Measurements from ENCODE around the gene ESRP2. TPM values are rescaled to one million over a fixed set of nuclear protein-coding genes. Genes with fewer than 3 reads are reported as not detected.

ESRP2 gene
- total and polyA plus RNA-seq, 9 of the 15 experiments (the other 6 are each of a cell fraction or from before 2014, with no cell fraction given) = 0.05 to 0.15 (median 0.07) TPM; not detected in 6

- no peak overlapping the region for H3K4me3 ChIP-seq
- intact Hi-C loops (cut with micrococcal nuclease) (no loop called here), in situ Hi-C loops (cut with MboI) (no loop called here)
- no peaks in the 10 kb centered on the region for H3K9me3 ChIP-seq (replicated peaks; ENCODE audit: control insufficient read depth, insufficient read depth, low read depth, low read length)
- ATAC-seq = no peak
- no peaks in the 10 kb centered on the region for H3K9me1 ChIP-seq (ENCODE audit: control insufficient read depth, insufficient read depth, low read length)
- H3K4me1 ChIP-seq (replicated peaks in 1 of 2; ENCODE audit: control insufficient read depth in 2 of 2, insufficient read depth in 2 of 2, low read length in 2 of 2) = peaks cover 0 to 9% of the 10 kb centered on the region in 2 experiments; a peak in 1 of 5 replicates
- DNase-seq (ENCODE audit: extremely low read depth in 1 of 4, low spot score in 3 of 4) = no peak
- no peak for FAIRE-seq
- peaks cover 26% of the 10 kb centered on the region for H3K79me2 ChIP-seq (ENCODE audit: control insufficient read depth, insufficient read depth, low read length)
- peaks cover 58% of the 10 kb centered on the region for H3K36me3 ChIP-seq (ENCODE audit: control insufficient read depth, insufficient read depth, low read length)
- no peak overlapping the region for H2AFZ ChIP-seq (ENCODE audit: low read depth, low read length)
- no TSS peak for BruUV-seq (replicated peaks)
- CTCF ChIA-PET (ENCODE audit: low intra/inter-chr PET ratio) = no interaction called here
- no peak overlapping the region for H3K4me2 ChIP-seq (ENCODE audit: insufficient read depth, low read length)
- H3K27ac ChIP-seq (ENCODE audit: extremely low read depth, low read depth, low read length) = no peak overlapping the region
- WGBS (ENCODE audit: insufficient coverage, low coverage, missing lambda C conversion rate) = 93% methylated on average over 3 of the region's 3 CpGs
- H3K27me3 ChIP-seq (ENCODE audit: control insufficient read depth in 2 of 2, insufficient read depth in 2 of 2, low read length in 2 of 2) = no peaks in the 10 kb centered on the region
- H4K20me1 ChIP-seq (replicated peaks; ENCODE audit: control insufficient read depth, insufficient read depth, low read length) = peaks cover 17% of the 10 kb centered on the region
- no peak overlapping the region for H3K9ac ChIP-seq (ENCODE audit: insufficient read depth in 1 of 2, low read depth in 2 of 2, low read length in 2 of 2)
- POLR2A ChIA-PET = interaction anchor here (1.0 to 1.7 kb wide), 3 partner anchors 12 to 34 kb away, joined by 3 to 7 read pairs (median 4); partner anchors contain the start of genes PRMT7 and SLC7A6OS
- TF ChIP-seq ARID2 (IDR thresholded peaks at IDR 0.05) (no peak), SREBF1 (IDR thresholded peaks at IDR 0.05; ENCODE audit: borderline replicate concordance, low read depth, low read length) (no peak), WHSC1 (IDR thresholded peaks at IDR 0.05; ENCODE audit: low read length) (no peak), THRAP3 (IDR thresholded peaks at IDR 0.05; ENCODE audit: borderline replicate concordance) (no peak), HMGN3 (IDR thresholded peaks at IDR 0.05; ENCODE audit: borderline replicate concordance, extremely low read depth, insufficient read length, low read depth, low read length) (no peak), KAT7 (CRISPR knock-in tag; IDR thresholded peaks at IDR 0.05; ENCODE audit: borderline replicate concordance) (no peak), CBFA2T3 (IDR thresholded peaks at IDR 0.05) (no peak), CTCFL (IDR thresholded peaks at IDR 0.05; ENCODE audit: borderline replicate concordance, insufficient read depth, low read depth, low read length, poor library complexity, severe bottlenecking) (no peak), ARID3B (CRISPR knock-in tag; IDR thresholded peaks at IDR 0.05; ENCODE audit: borderline replicate concordance) (no peak), SMAD4 (CRISPR knock-in tag; conservative IDR thresholded peaks at IDR 0.05) (no peak), E2F3 (CRISPR knock-in tag; IDR thresholded peaks at IDR 0.05) (no peak), STAG1 (CRISPR knock-in tag; IDR thresholded peaks at IDR 0.05; ENCODE audit: borderline replicate concordance) (no peak), BRF1 (IDR thresholded peaks at IDR 0.05; ENCODE audit: borderline replicate concordance, extremely low read depth, insufficient read length) (no peak), TAF15 (IDR thresholded peaks at IDR 0.05; ENCODE audit: low read depth, low read length) (no peak)
- TF ChIP-seq, protein P1, sequence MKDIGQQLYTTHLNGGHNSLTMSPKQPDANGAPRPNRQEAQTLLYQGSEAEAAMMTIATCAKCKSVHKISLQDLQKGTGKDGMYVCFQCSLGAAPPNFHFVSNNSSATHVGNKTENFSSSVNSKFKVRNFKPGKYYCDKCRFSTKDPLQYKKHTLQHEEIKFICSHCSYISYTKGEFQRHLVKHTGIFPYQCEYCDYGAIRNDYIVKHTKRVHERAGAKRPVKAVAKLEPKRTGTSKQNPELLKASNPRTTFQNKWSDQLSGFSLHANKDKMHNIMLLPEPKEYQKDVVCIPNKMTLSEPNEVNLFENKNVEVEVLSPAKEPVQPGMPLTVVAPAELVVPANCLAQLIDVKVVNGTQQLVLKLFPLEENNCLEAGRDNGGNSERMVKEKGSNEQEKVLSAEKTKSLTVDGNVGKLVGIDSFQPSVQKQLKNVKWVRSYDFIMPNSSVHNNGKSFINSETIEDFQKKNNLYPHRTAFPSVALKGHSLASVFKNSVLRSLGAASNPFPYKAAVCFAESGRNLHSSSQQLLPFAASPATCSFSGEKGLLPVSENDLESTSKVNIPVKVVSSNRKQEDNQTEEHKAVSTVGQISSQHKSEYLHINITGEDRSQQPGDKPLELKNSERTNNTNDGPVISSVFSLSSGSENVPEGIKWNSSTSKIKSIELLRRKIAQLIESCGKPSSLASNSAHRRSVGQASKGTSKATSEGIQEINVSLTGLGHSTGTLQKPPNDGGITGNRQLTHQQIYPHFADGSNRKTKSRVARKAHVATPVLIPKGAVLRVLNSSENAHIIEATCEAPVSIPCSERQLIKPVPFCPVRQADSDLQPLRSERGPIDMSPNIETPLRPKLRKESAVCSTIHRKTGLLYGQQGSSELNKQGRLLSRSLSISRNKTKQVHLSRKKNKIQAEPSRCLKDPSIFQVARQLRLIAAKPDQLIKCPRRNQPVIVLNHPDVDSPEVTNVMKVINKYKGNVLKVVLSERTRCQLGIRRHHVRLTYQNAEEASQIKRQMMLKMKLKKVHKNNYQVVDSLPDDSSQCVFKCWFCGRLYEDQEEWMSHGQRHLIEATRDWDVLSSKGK (CRISPR knock-in tag; IDR thresholded peaks at IDR 0.05) = no peak
These were observed 40.3 kb upstream of the ESRP2 start for GRCh38 chr16:68276223-68276622.

Data from K562 (cell line).